Osteoblast (primary cell): ENCODE data around the gene FRAS1. TPM values are rescaled to one million over a fixed set of nuclear protein-coding genes. Genes with fewer than 3 reads are reported as not detected.

Source experiments
- DNase-seq: peaks from one replicate; pipeline ENCODE4 v3.0.0; 2011; ENCODE audit warnings: low spot score, mixed read lengths; ENCODE audit not compliant: insufficient read length; ENCODE audit errors: missing footprints
- H2AFZ ChIP-seq: 2 replicates; pipeline ENCODE4 v1.6.0; 2011; ENCODE audit warnings: mild to moderate bottlenecking, low read length
- H3K27ac ChIP-seq: 2 replicates; pipeline ENCODE4 v1.5.1; 2011; ENCODE audit warnings: mild to moderate bottlenecking, low read depth, low read length, moderate library complexity
- H3K27me3 ChIP-seq: 2 replicates; pipeline ENCODE4 v1.6.0; 2012; ENCODE audit warnings: mild to moderate bottlenecking, control low read depth, inconsistent platforms, low read length, moderate library complexity; ENCODE audit not compliant: insufficient read depth
- H3K36me3 ChIP-seq: 2 replicates; pipeline ENCODE4 v1.5.1; 2011; ENCODE audit warnings: mild to moderate bottlenecking, low read length, control low read depth, moderate library complexity; ENCODE audit not compliant: insufficient read depth
- H3K4me1 ChIP-seq: 2 replicates; pipeline ENCODE4 v1.5.1; 2011; ENCODE audit warnings: mild to moderate bottlenecking, low read length, control low read depth, moderate library complexity; ENCODE audit not compliant: insufficient read depth
- H3K4me2 ChIP-seq: 2 replicates; pipeline ENCODE4 v1.6.0; 2011; ENCODE audit warnings: mild to moderate bottlenecking, low read length; ENCODE audit not compliant: insufficient read depth
- H3K4me3 ChIP-seq: fragments of 200-600 bp; sonication (generic); 3 replicates; pipeline ENCODE4 v1.5.1; 2012; ENCODE audit warnings: mild to moderate bottlenecking, low read length, inconsistent platforms; ENCODE audit not compliant: insufficient read depth
- H3K79me2 ChIP-seq: 2 replicates; pipeline ENCODE4 v1.6.0; 2012; ENCODE audit warnings: mild to moderate bottlenecking, low read length, control low read depth, inconsistent platforms; ENCODE audit not compliant: insufficient read depth
- H3K9me3 ChIP-seq: 2 replicates; pipeline ENCODE4 v1.5.1; 2011; ENCODE audit warnings: low read depth, low read length, control low read depth
- H4K20me1 ChIP-seq: 2 replicates; pipeline ENCODE4 v1.6.0; 2012; ENCODE audit warnings: mild to moderate bottlenecking, low read length, control low read depth; ENCODE audit not compliant: insufficient read depth
- total RNA-seq: library from RNA; depleted of rRNA; stranded (reverse); fragments of >200 nt; gene quantifications from 2 replicates; pipeline ENCODE4 v1.2.3, GENCODE V29; 2012
- TF ChIP-seq, protein P1 (sequence below): IDR thresholded peaks from 2 replicates; pipeline ENCODE4 v1.5.1; 2011; ENCODE audit warnings: mild to moderate bottlenecking, low read depth, low read length, moderate library complexity; ENCODE audit errors: extremely low read depth

Gene FRAS1
- total RNA-seq, 1 donor = 5.1 TPM

DNA sequence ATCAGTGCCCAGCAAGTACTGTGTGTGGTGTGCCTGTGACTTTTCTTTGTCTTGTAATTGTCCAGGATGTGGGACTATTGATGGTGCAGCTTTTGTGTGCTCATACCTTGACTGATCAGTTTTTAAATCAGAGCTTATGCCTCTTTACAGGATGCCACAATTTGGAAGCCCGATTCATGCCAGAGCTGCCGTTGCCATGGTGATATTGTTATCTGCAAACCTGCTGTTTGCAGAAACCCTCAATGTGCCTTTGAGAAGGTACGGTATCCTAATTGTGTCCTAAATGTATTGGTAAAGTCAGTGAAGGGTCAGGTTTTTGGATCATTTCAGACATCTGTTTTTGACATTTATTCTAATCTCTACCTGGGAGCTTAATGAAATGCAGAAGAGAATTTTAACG, 180.2 kb downstream of the FRAS1 start:
- no peaks in the 10 kb centered on the region for H3K4me1 ChIP-seq
- no peaks in the 10 kb centered on the region for H4K20me1 ChIP-seq
- H3K79me2 ChIP-seq = no peaks in the 10 kb centered on the region
- no peak for DNase-seq
- no peak overlapping the region for H2AFZ ChIP-seq
- TF ChIP-seq, protein P1, sequence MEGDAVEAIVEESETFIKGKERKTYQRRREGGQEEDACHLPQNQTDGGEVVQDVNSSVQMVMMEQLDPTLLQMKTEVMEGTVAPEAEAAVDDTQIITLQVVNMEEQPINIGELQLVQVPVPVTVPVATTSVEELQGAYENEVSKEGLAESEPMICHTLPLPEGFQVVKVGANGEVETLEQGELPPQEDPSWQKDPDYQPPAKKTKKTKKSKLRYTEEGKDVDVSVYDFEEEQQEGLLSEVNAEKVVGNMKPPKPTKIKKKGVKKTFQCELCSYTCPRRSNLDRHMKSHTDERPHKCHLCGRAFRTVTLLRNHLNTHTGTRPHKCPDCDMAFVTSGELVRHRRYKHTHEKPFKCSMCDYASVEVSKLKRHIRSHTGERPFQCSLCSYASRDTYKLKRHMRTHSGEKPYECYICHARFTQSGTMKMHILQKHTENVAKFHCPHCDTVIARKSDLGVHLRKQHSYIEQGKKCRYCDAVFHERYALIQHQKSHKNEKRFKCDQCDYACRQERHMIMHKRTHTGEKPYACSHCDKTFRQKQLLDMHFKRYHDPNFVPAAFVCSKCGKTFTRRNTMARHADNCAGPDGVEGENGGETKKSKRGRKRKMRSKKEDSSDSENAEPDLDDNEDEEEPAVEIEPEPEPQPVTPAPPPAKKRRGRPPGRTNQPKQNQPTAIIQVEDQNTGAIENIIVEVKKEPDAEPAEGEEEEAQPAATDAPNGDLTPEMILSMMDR = no peak
- no peak overlapping the region for H3K27ac ChIP-seq
- H3K36me3 ChIP-seq = no peaks in the 10 kb centered on the region
- no peaks in the 10 kb centered on the region for H3K9me3 ChIP-seq
- no peaks in the 10 kb centered on the region for H3K27me3 ChIP-seq
- H3K4me3 ChIP-seq = no peak overlapping the region
- H3K4me2 ChIP-seq = no peak overlapping the region

DNA sequence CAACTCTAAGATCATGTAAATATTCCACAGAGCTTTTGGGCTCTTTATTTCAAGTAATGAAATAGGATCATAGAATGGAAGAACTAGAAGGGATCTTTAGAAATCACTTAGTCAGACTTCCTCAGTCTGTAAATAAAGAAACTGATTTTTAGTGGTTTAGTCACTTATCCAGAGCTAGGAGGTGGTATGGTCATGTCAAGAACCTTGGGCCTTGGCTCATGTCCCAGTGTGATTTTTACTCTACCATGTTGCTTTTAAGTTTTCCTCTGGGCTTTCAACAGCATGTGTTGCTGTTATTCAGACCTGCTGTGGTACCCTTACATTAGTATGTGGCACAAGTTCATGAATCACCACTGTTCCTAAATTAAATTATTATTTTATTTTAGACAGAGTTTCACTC, 184.9 kb downstream of the FRAS1 start:
- DNase-seq = no peak
- no peaks in the 10 kb centered on the region for H4K20me1 ChIP-seq
- H3K27me3 ChIP-seq = no peaks in the 10 kb centered on the region
- no peak overlapping the region for H2AFZ ChIP-seq
- no peaks in the 10 kb centered on the region for H3K4me1 ChIP-seq
- H3K79me2 ChIP-seq = no peaks in the 10 kb centered on the region
- no peaks in the 10 kb centered on the region for H3K9me3 ChIP-seq
- H3K36me3 ChIP-seq = no peaks in the 10 kb centered on the region
- TF ChIP-seq, protein P1 = no peak
- no peak overlapping the region for H3K27ac ChIP-seq
- no peak overlapping the region for H3K4me3 ChIP-seq
- H3K4me2 ChIP-seq = no peak overlapping the region

DNA sequence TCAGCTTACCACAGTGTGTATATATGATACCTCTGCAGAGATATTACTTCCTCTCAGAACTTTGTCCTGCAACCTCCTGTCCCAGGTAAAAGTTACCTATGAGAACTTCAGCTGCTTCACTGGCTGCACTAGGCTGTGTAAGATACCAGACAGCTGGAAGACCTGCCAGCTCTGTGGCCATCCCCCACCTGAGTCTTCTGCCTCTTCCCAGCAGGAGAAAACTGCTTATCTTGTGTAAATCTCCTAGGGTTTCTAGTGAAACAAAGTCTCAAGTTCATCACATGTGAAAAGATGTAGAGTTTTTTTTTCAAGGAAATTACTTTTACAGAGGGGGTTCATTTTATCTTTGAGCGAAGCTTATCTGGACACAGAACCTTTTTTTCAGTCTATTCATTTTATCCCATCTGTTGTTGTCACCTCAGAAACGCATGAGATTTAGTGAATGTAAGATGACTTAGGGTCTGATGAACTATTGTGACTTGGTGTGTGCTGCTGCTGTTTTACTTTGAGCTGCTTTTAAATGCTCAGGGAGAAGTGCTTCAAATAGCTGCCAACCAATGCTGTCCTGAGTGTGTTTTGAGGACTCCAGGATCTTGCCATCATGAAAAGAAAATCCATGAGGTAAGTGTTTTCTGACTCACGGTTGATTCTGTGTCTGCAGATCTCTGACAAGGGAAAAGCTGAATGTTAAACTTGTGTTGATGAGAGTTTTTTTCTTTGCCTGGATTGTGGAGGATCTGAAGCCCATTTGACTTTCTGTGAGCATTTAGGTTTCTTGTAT, 187.8 kb downstream of the FRAS1 start:
- Histone ChIP-seq H3K4me2 (no peak overlapping the region), H3K36me3 (no peaks in the 10 kb centered on the region), H3K4me3 (no peak overlapping the region), H3K4me1 (no peaks in the 10 kb centered on the region), H3K79me2 (no peaks in the 10 kb centered on the region), H3K9me3 (no peaks in the 10 kb centered on the region), H3K27ac (no peak overlapping the region), H3K27me3 (no peaks in the 10 kb centered on the region), H2AFZ (no peak overlapping the region), H4K20me1 (no peaks in the 10 kb centered on the region)
- TF ChIP-seq, protein P1 = no peak
- no peak for DNase-seq

DNA sequence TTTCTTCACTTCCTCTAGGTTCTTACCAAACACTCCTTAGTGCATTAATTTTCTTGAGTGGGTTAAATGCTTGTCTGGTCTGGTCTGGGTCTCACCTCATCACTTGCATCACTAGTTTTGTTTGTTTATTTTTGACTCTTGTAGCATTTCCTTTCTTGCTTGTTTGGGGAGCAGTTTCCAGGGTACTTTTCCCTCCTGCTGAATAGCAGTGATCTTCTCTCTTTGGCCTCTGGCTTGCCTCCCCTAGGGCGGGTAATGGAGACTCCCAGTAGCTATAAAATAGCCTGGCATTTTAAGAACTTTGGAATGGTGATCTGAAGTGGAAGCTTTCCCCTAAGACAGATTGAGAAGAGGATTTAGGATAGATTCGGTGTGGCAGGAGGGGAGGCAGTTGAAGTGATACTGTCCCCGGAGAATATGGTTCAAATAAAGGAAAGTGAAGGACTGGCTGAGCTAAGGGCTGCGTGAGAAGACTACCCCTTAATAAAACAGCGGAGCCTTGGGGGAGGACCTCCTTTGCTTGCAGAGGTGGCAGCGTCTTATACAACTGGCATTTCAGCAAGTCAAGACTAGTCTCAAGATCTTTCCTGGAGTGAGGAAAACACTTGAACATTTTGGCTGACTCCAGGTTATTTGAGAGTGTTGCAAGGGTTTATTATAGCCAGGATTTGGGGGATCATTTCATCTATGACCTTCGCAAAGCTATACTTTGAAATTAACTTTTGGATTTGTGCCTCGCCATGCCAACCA, 190.6 kb downstream of the FRAS1 start:
- Histone ChIP-seq H2AFZ (no peak overlapping the region), H4K20me1 (no peaks in the 10 kb centered on the region), H3K27ac (no peak overlapping the region), H3K4me3 (no peak overlapping the region), H3K27me3 (no peaks in the 10 kb centered on the region), H3K4me1 (no peaks in the 10 kb centered on the region), H3K79me2 (no peaks in the 10 kb centered on the region), H3K4me2 (no peak overlapping the region), H3K9me3 (no peaks in the 10 kb centered on the region), H3K36me3 (no peaks in the 10 kb centered on the region)
- no peak for DNase-seq
- TF ChIP-seq, protein P1 = no peak
